Glutamatergic neuron (in vitro differentiated cells): ENCODE results near the gene MILR1. TPM values are rescaled to one million over a fixed set of nuclear protein-coding genes. Genes with fewer than 3 reads are reported as not detected.

Experiments used
- DNase-seq: peaks from one replicate; pipeline ENCODE4 v3.0.0; 2022
- H3K27ac Mint-ChIP-seq: one replicate; pipeline ENCODE4 v1.8.0; 2020; ENCODE audit warnings: mild to moderate bottlenecking, mixed read lengths, inconsistent platforms; ENCODE audit not compliant: unreplicated experiment
- H3K27me3 Mint-ChIP-seq: one replicate; pipeline ENCODE4 v1.8.0; 2020; ENCODE audit warnings: mild to moderate bottlenecking, moderate library complexity, mixed read lengths, inconsistent platforms; ENCODE audit not compliant: unreplicated experiment
- H3K36me3 Mint-ChIP-seq: one replicate; pipeline ENCODE4 v1.8.0; 2020; ENCODE audit warnings: mild to moderate bottlenecking, mixed read lengths, inconsistent platforms; ENCODE audit not compliant: unreplicated experiment
- H3K4me1 Mint-ChIP-seq: one replicate; pipeline ENCODE4 v1.8.0; 2020; ENCODE audit warnings: mild to moderate bottlenecking, low read depth, mixed read lengths, inconsistent platforms; ENCODE audit not compliant: unreplicated experiment
- H3K4me3 Mint-ChIP-seq: one replicate; pipeline ENCODE4 v1.8.0; 2020; ENCODE audit warnings: mild to moderate bottlenecking, mixed read lengths, inconsistent platforms; ENCODE audit not compliant: unreplicated experiment
- H3K9me3 Mint-ChIP-seq: one replicate; pipeline ENCODE4 v1.8.0; 2020; ENCODE audit warnings: mild to moderate bottlenecking, moderate library complexity, mixed read lengths, inconsistent platforms; ENCODE audit not compliant: unreplicated experiment
- long read RNA-seq: library from polyadenylated mRNA; unstranded; transcript quantifications from one replicate; pipeline ENCODE4 v2.0.0, GENCODE V29; 2020; ENCODE audit not compliant: unreplicated experiment
- total RNA-seq: library from RNA; stranded (reverse); fragmentation: NEBNext Ultra II Directional; extraction: Animal tissue kit (Norgen Biotek cat#: 25700); gene quantifications from one replicate; pipeline ENCODE4 v1.2.1, GENCODE V29; 2021; ENCODE audit not compliant: unreplicated experiment
- TF ChIP-seq, protein P1 (sequence below): fragments of 200-600 bp; sonication (generic); IDR thresholded peaks from one replicate; pipeline ENCODE4 v1.5.0; 2021; ENCODE audit not compliant: partially characterized antibody, unreplicated experiment

The MILR1 gene
- total RNA-seq: not detected
- long read RNA-seq: 0 reads

DNA sequence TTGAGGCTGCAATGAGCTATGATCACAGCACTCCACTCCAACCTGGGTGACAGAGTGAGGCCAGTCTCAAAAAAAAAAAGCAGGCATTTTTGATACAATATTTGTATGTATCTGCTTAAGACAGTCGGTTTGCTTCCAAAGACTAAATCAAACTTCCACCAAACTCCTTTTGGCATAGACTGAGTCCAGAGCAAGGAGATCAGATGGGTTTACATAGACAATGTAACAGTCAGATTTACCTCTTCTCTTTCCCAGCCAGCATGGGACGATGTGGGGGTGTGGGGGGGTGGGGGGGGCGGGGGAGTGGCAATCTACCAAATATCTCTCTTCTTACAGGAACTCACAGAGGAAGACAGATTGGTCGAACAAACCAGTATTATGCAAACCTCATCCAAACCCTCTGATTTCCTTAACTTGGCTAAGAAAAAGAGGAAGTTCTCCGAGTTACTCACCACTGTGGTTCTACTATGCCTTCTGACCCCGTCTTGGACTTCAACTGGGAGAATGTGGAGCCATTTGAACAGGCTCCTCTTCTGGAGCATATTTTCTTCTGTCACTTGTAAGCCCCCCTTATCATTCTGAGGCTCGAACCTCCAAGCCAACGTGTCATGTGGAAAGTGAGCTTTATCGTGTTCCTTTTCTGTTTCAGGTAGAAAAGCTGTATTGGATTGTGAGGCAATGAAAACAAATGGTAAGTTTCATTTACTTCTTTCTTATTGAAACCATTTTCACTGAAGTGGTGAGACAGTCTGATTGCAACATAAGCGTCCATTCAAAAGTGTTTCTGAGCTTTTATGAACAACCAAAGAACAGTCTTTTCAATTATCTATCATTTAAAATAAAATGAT is at the start of gene MILR1:
MILR1 (plus strand) TSS at position 451 of the 848 bp plus-strand sequence; CDS start at position 505, 54 bp downstream.
- no peaks in the 10 kb centered on the region for H3K9me3 Mint-ChIP-seq
- no peaks in the 10 kb centered on the region for H3K36me3 Mint-ChIP-seq
- peaks cover 2% of the 10 kb centered on the region for H3K27me3 Mint-ChIP-seq
- TF ChIP-seq, protein P1, sequence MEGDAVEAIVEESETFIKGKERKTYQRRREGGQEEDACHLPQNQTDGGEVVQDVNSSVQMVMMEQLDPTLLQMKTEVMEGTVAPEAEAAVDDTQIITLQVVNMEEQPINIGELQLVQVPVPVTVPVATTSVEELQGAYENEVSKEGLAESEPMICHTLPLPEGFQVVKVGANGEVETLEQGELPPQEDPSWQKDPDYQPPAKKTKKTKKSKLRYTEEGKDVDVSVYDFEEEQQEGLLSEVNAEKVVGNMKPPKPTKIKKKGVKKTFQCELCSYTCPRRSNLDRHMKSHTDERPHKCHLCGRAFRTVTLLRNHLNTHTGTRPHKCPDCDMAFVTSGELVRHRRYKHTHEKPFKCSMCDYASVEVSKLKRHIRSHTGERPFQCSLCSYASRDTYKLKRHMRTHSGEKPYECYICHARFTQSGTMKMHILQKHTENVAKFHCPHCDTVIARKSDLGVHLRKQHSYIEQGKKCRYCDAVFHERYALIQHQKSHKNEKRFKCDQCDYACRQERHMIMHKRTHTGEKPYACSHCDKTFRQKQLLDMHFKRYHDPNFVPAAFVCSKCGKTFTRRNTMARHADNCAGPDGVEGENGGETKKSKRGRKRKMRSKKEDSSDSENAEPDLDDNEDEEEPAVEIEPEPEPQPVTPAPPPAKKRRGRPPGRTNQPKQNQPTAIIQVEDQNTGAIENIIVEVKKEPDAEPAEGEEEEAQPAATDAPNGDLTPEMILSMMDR: no peak
- H3K4me3 Mint-ChIP-seq: no peak within 1 kb of the TSS
- DNase-seq: no peak
- H3K4me1 Mint-ChIP-seq: no peaks in the 10 kb centered on the region
- H3K27ac Mint-ChIP-seq: no peak within 1 kb of the TSS

DNA sequence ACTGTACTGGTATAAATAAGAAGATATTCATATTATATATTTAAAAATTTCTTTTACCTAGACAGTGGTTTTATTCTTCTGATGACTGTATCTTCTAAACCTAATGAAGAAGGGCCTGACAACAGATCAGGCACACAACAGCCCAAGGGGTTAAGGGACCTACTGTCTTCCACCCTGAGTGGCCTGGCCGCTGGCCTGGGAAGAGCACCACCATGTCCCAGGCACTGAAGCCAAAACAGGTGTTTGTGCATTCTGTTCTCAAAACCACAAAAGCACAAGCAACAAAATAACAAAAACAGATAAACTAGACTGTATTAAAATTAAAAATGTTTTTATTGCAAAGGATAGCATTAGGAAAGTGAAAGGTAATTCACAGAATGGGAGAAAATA is 49.2 kb upstream of the MILR1 start:
- Mint-ChIP-seq H3K4me3 (no peak overlapping the region), H3K27me3 (no peaks in the 10 kb centered on the region), H3K27ac (no peak overlapping the region), H3K9me3 (peaks cover 2% of the 10 kb centered on the region), H3K4me1 (no peaks in the 10 kb centered on the region), H3K36me3 (no peaks in the 10 kb centered on the region)
- no peak for DNase-seq
- TF ChIP-seq, protein P1: no peak

DNA sequence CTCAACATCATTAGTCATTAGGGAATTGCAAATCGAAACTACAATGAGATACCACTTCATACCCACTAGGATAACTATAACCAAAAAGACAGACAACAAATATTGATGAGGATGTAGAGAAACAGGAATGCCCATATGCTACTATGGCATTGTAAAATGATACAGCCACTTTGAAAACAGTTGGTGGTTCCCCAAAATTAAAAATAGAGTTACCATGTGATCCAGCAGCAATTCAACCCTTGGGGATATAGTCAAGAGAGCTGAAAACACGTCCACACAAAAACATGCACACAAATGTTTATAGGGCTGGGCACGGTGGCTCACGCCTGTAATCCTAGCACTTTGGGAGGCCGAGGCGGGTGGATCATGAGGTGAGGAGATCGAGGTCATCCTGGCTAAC is 48.3 kb upstream of the MILR1 start:
- Mint-ChIP-seq H3K27me3 (no peaks in the 10 kb centered on the region), H3K4me3 (no peak overlapping the region), H3K4me1 (no peaks in the 10 kb centered on the region), H3K27ac (no peak overlapping the region), H3K36me3 (no peaks in the 10 kb centered on the region), H3K9me3 (peaks cover 2% of the 10 kb centered on the region)
- DNase-seq: no peak
- TF ChIP-seq, protein P1: no peak

- H3K36me3 Mint-ChIP-seq: no peaks in the 10 kb centered on the region
- H3K9me3 Mint-ChIP-seq: no peaks in the 10 kb centered on the region
- DNase-seq: no peak
- no peaks in the 10 kb centered on the region for H3K27me3 Mint-ChIP-seq
- no peak overlapping the region for H3K4me3 Mint-ChIP-seq
- H3K27ac Mint-ChIP-seq: no peak overlapping the region
- no peaks in the 10 kb centered on the region for H3K4me1 Mint-ChIP-seq
- TF ChIP-seq, protein P1: no peak
These were observed 47.6 kb upstream of the MILR1 start for GRCh38 chr17:64401244-64401860.

DNA sequence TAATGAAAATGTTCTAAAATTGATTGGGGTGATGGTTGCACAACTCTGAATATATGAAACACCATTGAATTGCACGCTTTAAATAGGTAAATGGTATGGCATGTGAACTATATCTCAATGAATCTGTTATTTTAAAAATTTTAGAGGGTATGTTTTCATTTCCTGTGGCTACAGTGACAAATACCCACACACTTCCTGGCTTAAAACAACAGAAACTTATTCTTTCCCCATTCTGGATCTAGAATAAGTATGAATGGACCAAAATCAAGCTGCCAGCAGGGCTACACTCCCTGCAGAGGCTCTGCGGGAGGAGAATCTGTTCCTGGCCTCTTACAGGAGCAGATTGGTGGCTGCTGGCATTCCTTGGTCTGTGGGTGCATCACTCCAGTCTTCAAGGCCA is 47.0 kb upstream of the MILR1 start:
- Mint-ChIP-seq H3K36me3 (no peaks in the 10 kb centered on the region), H3K4me3 (no peak overlapping the region), H3K27ac (no peak overlapping the region), H3K27me3 (no peaks in the 10 kb centered on the region), H3K4me1 (no peaks in the 10 kb centered on the region), H3K9me3 (no peaks in the 10 kb centered on the region)
- no peak for DNase-seq
- TF ChIP-seq, protein P1: no peak
